ENCODE measurements around the gene STK16. TPM values are rescaled to one million over a fixed set of nuclear protein-coding genes. Genes with fewer than 3 reads are reported as not detected.

Gene STK16
- total and polyA plus RNA-seq, 2 of the 13 experiments (the other 11 are each of a cell fraction or from before 2014, with no cell fraction given) = 28.0 to 50.9 TPM

DNA sequence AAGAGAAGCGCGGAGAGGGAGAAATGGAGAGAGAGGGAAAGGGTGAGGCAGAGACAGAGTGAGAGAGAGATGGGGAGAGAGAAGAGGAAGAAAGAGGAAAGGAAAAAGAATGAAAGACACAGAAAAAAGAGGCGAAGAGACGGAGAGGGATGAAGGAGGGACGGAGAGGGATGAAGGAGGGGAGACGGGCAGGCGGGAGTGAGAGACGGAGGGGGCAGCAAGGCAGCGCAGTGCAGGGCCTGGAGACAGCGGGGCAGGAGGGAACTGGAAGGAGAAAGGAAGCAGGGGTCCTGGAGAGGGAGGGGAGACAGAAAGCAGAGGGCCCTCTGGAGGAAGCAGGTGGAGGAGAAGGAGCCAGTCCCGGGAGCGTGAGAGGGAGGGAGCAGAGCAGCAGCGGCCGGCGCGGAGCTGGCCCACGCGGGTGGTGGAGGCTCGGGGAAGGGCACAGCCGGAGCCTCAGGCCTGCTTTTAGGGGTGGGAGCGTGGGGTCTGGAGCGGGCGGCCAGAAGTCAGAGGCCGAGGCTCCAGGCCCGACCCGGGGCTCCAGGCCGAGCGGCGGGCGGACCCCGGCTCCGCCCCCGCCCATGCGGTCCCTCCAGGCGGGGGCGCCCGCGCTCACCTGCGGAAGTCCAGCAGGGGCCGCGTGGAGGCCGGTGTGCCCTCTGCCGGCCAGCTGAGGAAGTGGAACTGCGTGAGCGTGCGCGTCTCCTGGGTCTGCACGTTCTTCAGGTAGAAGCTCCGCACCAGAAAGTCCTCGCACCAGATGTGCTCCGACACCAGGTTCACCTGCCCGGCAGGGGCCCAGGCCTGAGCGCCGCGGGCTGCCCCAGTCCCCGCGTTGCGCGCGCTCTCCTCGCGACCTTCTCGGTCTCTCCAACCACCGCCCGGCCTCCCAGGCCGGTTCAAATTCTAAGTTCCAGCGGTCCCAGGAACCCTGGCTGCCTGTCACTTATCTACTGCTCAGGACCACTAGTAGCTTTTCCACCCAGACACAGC, 49.4 kb downstream of the STK16 start (continued):
- TF ChIP-seq, protein P1, sequence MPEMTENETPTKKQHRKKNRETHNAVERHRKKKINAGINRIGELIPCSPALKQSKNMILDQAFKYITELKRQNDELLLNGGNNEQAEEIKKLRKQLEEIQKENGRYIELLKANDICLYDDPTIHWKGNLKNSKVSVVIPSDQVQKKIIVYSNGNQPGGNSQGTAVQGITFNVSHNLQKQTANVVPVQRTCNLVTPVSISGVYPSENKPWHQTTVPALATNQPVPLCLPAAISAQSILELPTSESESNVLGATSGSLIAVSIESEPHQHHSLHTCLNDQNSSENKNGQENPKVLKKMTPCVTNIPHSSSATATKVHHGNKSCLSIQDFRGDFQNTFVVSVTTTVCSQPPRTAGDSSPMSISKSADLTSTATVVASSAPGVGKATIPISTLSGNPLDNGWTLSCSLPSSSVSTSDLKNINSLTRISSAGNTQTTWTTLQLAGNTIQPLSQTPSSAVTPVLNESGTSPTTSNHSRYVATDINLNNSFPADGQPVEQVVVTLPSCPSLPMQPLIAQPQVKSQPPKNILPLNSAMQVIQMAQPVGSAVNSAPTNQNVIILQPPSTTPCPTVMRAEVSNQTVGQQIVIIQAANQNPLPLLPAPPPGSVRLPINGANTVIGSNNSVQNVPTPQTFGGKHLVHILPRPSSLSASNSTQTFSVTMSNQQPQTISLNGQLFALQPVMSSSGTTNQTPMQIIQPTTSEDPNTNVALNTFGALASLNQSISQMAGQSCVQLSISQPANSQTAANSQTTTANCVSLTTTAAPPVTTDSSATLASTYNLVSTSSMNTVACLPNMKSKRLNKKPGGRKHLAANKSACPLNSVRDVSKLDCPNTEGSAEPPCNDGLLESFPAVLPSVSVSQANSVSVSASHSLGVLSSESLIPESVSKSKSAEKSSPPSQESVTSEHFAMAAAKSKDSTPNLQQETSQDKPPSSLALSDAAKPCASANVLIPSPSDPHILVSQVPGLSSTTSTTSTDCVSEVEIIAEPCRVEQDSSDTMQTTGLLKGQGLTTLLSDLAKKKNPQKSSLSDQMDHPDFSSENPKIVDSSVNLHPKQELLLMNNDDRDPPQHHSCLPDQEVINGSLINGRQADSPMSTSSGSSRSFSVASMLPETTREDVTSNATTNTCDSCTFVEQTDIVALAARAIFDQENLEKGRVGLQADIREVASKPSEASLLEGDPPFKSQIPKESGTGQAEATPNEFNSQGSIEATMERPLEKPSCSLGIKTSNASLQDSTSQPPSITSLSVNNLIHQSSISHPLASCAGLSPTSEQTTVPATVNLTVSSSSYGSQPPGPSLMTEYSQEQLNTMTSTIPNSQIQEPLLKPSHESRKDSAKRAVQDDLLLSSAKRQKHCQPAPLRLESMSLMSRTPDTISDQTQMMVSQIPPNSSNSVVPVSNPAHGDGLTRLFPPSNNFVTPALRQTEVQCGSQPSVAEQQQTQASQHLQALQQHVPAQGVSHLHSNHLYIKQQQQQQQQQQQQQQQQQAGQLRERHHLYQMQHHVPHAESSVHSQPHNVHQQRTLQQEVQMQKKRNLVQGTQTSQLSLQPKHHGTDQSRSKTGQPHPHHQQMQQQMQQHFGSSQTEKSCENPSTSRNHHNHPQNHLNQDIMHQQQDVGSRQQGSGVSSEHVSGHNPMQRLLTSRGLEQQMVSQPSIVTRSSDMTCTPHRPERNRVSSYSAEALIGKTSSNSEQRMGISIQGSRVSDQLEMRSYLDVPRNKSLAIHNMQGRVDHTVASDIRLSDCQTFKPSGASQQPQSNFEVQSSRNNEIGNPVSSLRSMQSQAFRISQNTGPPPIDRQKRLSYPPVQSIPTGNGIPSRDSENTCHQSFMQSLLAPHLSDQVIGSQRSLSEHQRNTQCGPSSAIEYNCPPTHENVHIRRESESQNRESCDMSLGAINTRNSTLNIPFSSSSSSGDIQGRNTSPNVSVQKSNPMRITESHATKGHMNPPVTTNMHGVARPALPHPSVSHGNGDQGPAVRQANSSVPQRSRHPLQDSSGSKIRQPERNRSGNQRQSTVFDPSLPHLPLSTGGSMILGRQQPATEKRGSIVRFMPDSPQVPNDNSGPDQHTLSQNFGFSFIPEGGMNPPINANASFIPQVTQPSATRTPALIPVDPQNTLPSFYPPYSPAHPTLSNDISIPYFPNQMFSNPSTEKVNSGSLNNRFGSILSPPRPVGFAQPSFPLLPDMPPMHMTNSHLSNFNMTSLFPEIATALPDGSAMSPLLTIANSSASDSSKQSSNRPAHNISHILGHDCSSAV (CRISPR knock-in tag; IDR thresholded peaks at IDR 0.05; ENCODE audit: borderline replicate concordance) = no peak
- TF ChIP-seq TMF1 (CRISPR knock-in tag; IDR thresholded peaks at IDR 0.05; ENCODE audit: low read depth) (peak; percentile 80; the same call in 1 of the 2 replicates), REPIN1 (CRISPR knock-in tag; IDR thresholded peaks at IDR 0.05; ENCODE audit: borderline replicate concordance, low read depth) (peak; percentile 89; the same call in 1 of the 2 replicates), ZNF230 (CRISPR knock-in tag; IDR thresholded peaks at IDR 0.05) (peak; percentile 54), HES4 (CRISPR knock-in tag; IDR thresholded peaks at IDR 0.05; ENCODE audit: borderline replicate concordance) (peak; percentile 44; the same call in 1 of the 2 replicates), SMYD3 (CRISPR knock-in tag; IDR thresholded peaks at IDR 0.05) (no peak), AKAP8 (CRISPR knock-in tag; IDR thresholded peaks at IDR 0.05) (peak; percentile 76; the same call in 1 of the 2 replicates), ZNF180 (CRISPR knock-in tag; IDR thresholded peaks at IDR 0.05; ENCODE audit: borderline replicate concordance, low read depth) (no peak), RNF2 (conservative IDR thresholded peaks at IDR 0.05; ENCODE audit: low read depth) (peak; percentile 68; the same call in 1 of the 2 replicates), ZNF562 (CRISPR knock-in tag; IDR thresholded peaks at IDR 0.05; ENCODE audit: borderline replicate concordance) (no peak), FOXC1 (CRISPR knock-in tag; IDR thresholded peaks at IDR 0.05; ENCODE audit: borderline replicate concordance) (peak; percentile 96), ZBTB7B (CRISPR knock-in tag; IDR thresholded peaks at IDR 0.05) (peak; percentile 73), IKZF4 (CRISPR knock-in tag; IDR thresholded peaks at IDR 0.05; ENCODE audit: borderline replicate concordance, low read depth, not compliant biosample characterization) (peak; percentile 67), PLRG1 (conservative IDR thresholded peaks at IDR 0.05) (no peak), SAFB2 (CRISPR knock-in tag; IDR thresholded peaks at IDR 0.05; ENCODE audit: borderline replicate concordance, low read depth) (peak; percentile 93), TARDBP (CRISPR knock-in tag; IDR thresholded peaks at IDR 0.05) (peak; percentile 81)
- TF ChIP-seq, protein P2, sequence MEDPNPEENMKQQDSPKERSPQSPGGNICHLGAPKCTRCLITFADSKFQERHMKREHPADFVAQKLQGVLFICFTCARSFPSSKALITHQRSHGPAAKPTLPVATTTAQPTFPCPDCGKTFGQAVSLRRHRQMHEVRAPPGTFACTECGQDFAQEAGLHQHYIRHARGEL (CRISPR knock-in tag; IDR thresholded peaks at IDR 0.05) = no peak
